NT2/D1 (cell line): ENCODE results near the gene WNK3.

Experiments used
- YY1 ChIP-seq: IDR thresholded peaks from 2 replicates; pipeline ENCODE4 v1.6.1; 2011; ENCODE audit not compliant: insufficient read length, insufficient read depth
- ZNF274 ChIP-seq: IDR thresholded peaks from 2 replicates; pipeline ENCODE4 v1.6.1; 2011; ENCODE audit warnings: mild to moderate bottlenecking, low read depth, low read length

- TF ChIP-seq ZNF274 (no peak), YY1 (no peak)
These were observed 173.4 kb downstream of the WNK3 start for GRCh38 chrX:54184474-54184873.
